ENCODE data around the gene GPR161.

Gene GPR161

DNA sequence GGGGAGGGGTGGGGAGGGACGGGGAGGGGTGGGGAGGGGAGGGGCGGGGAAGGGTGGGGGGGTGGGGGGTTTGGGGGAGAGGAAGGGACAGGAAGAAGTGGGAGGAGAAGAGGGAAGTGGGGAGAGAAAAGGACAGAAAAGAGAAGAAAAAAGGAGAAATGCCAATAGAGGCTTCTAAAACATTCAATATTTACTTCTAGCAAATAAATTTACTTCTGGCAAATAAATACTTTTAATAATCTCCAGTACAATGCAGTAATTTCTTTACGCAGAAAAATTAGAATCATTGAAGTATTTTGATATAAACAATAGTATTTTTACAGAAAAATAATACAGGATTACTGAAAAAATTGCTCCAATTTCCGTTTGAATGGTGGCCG, 9.4 kb upstream of the GPR161 start:
- DNase-seq, result no peak

- peak; percentile 97 for DNase-seq
Measured at GRCh38 chr1:168145184-168146159, 8.7 kb upstream of the GPR161 start.

GRCh38 chr1:168141871-168142385, 5.2 kb upstream of the GPR161 start:
- no peak for DNase-seq

GRCh38 chr1:168139070-168139469, 2.3 kb upstream of the GPR161 start:
- no peak for DNase-seq

- DNase-seq, result no peak
Measured at GRCh38 chr1:168138134-168138533, 1.4 kb upstream of the GPR161 start.

GRCh38 chr1:168137515-168137821, 738 bp upstream of the GPR161 start:
- no peak for DNase-seq

DNA sequence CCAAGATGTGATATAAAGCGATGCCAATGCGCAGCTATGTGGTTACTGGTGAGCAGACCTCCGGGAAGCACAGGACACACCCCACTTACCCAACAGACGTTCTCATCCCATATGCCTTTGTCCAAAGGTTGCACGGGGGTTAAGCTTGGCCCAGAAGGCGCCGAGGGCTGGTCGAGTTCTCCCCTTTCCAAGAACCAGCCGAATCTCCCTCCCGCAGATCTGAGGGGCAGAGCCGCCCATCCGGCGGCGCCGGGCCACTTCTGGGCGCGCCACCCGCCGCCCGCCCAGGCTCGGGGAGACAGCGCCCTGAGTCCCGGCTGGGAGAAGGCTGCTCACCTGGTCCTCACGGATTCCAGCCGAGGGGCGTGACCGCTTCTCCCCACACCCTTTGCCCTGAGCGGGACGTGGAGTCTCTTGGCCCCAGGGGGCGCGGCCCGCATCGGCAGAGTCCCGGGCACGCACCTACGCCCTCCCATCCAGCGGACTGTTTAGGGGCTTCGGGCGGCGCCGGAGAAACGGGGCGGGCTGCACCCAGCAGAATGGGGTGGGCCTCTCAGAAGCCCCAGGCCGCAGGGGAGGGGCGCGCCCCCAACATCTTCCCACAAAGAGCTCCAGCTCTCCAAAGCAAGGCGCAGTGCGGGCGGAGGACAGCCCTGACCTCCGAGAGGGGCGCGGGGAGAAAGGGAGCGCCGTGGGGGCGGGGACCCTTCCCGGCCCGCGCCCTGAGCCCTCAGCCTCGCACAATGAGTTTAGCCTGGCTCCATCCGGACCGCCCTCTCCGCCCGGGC, 615 bp downstream of the GPR161 start:
- DNase-seq, result peak; percentile 36

DNA sequence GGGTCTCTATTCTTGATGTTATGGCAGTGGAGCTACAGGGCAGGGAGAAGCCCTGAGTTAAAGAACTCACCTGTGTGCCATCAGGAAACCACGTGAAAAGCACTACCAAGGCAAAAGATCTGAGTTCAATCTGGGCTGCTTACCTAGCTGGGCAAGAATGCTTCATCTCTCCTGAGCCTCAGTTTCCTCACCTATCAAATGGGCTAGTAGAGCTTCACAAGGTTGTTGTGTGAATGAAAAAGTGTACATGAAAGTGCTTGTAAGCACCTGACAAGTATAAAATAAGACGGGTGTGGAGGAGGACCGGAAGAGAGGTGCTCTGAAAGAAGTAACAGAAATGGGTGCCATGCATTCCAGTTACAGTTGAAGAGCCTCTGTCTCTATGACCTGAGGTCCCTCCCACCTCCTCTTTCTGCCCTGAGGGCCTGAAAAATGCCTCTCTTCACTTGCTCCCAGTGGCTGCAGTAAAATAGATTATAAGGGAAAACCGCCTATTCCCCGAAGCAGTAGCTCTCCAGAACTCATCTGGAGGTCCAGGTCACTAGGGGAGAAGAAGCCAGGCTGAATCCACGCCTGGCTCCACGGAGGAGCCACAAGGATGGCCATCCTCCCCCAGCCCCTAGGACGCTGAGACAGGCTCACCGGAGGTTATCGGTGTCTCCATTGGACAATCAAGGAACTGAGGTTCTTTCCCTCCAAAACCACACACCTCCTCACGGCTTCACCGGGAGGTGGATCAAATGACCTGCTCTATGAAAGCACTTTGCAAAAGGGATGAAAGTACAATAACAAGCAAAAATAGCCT, 1.4 kb downstream of the GPR161 start:
- DNase-seq, result no peak

DNA sequence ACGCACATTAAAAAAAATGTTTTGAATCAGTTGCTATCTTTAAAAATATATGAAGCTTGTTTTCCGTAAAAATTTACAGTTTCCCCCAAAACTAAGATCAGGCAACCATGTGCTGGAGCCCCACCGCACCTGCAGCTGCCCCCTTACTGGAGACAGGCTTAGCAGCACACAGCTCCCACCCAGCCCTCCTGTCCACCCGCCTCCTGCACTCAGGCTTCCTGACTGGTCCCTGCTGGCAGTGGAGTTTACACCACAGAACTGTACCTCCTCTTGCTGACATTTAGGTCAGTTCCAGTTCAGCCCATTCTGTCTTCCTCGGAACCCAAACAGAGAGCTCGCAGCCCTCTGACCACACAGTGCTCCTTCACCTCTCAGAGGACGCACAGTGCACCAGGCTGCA, 2.1 kb downstream of the GPR161 start:
- no peak for DNase-seq

- no peak for DNase-seq
Measured at GRCh38 chr1:168134132-168134531, 2.6 kb downstream of the GPR161 start.

DNA sequence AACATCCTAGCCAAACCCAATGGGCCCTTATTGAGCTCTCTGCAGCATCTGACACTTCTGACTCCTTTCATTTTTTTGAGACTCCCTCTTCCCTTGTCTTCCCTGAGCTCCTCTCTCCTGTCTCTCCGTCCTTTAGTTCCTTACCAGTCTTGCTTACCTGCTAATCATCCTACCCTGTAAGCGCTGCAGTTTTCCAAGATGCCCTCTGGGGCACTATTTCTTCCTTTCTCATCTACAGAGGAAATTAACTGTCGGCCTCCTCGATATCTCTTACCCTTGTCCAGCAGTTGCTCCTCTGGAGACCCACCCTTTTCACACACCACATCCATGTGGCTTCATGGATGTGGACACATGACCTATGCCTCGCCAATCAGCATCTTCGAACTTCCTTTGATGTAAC, 6.8 kb downstream of the GPR161 start:
- DNase-seq, result no peak

DNA sequence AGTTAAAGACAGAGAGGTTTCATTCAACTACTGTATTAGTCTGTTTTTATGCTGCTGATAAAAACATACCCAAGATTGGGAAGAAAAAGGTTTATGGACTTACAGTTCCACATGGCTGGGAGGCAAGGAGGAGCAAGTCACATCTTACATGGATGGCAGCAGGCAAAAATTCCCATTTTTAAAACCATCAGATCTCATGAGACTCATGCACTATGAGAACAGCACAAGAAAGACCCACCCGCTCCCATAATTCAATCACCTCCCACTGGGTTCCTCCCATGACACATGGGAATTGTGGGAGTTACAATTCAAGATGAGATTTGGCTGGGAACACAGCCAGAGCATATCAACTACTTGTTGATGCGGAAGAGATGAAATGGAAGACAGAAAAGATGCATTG, 9.2 kb downstream of the GPR161 start:
- DNase-seq, result no peak

DNA sequence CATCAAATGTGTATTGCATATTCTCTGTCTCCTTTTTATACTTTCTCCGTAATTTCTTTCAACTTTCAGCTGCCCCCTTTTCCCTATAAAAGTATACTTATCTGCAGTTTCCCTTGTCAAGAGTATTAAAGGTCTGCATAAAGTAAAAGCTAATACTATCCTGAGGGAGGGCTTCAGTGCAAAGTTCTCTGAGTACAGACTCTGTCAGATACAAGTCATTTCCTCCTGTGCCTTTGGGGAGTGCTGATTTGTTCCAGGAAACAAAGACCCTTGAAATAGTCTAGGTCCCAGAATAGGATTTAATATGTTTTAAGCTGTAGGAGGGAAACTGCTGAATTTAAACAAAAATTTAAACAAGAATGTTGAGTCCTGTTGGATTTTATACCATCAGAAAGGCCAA, 11.7 kb downstream of the GPR161 start:
- DNase-seq, result no peak

GRCh38 chr1:168121401-168122011, 15.2 kb downstream of the GPR161 start:
- no peak for DNase-seq

GRCh38 chr1:168119750-168120149, 17.0 kb downstream of the GPR161 start:
- no peak for DNase-seq

DNA sequence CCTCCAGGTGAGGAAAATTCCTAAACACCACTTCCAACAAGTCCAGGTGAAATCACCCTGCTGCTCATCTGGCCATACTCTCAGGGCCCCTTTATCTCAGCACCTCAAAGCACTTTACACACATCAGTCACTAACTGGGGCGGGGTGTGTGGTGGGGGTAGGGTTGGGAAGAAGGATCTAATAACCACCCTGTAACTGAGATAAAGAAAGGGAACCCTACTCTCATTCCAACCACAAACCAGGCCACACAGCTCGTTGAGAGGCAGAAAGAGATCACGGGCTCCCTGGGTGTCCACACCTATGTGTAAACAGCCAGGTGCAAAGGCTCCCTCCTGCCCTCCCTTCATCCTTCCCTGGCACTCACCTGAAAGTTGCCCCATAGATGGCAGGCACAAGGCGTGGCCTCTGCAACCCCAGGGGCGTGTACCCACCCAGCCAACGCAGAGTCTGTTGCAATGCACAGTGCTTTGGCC, 20.4 kb downstream of the GPR161 start:
- no peak for DNase-seq

DNA sequence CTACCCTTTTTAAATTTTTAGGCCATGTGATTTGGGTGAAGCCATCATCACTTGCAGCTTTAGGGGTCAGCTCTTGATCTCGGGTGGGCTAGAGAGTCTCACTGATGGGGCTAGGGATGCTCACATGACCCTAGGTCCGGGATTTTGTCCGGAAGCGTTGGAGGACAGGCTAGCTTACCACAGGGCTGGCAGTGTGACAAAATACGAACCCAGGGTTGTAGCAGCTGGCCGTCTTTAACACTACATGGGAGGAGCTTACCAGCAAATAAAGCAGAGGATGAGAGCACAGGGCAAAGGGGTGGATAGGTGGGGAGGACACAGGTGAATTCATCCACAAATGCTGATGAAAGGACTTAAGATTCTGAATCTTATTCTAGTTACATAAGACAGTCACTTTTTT, 21.9 kb downstream of the GPR161 start:
- no peak for DNase-seq

GRCh38 chr1:168112673-168113305, 23.9 kb downstream of the GPR161 start:
- peak; percentile 63 for DNase-seq

GRCh38 chr1:168110896-168111545, 25.7 kb downstream of the GPR161 start:
- no peak for DNase-seq

- DNase-seq, result no peak
Measured at GRCh38 chr1:168106274-168106673, 30.5 kb downstream of the GPR161 start.

GRCh38 chr1:168105846-168106245, 30.9 kb downstream of the GPR161 start:
- no peak for DNase-seq
